NCI-H510A (cell line): ENCODE results near the gene HNRNPF.

Experiments
- DNase-seq: peaks from one replicate; lab custom pipeline; 2025; lab: John Stamatoyannopoulos, UW

Gene HNRNPF

DNA sequence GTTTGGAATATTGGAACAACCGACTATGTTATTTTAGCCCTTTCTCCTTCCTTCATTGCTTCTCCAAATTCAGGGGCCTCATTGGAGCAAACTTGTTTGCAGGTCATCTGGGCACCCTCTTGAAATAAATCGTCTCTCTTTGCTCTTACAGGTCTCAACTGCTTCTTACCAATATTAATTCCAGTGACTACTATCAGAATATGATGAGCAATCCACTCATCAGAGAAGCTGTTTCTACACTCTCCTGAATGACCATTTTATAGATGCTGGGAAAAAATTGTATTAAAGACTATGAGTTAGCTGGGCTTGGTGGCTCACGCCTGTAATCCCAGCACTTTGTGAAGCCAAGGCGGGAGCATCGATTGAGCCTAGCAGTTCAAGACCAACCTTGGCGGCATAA, 12.5 kb upstream of the HNRNPF start:
- no peak for DNase-seq

DNA sequence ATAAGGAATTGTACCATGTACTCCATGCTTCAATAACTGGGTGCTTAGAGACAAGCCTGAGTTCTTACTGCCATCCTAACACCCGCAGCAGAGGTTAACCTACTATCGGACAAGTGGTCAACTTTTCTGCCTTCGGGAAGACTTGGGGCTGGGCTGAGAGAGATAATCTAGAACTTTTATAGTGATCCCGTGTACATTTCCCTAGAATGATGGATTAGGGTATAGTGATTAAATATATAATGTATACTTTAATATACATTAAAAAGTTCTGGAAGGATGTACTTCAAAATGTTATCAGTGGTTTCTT, 12.2 kb upstream of the HNRNPF start:
- DNase-seq = no peak

DNA sequence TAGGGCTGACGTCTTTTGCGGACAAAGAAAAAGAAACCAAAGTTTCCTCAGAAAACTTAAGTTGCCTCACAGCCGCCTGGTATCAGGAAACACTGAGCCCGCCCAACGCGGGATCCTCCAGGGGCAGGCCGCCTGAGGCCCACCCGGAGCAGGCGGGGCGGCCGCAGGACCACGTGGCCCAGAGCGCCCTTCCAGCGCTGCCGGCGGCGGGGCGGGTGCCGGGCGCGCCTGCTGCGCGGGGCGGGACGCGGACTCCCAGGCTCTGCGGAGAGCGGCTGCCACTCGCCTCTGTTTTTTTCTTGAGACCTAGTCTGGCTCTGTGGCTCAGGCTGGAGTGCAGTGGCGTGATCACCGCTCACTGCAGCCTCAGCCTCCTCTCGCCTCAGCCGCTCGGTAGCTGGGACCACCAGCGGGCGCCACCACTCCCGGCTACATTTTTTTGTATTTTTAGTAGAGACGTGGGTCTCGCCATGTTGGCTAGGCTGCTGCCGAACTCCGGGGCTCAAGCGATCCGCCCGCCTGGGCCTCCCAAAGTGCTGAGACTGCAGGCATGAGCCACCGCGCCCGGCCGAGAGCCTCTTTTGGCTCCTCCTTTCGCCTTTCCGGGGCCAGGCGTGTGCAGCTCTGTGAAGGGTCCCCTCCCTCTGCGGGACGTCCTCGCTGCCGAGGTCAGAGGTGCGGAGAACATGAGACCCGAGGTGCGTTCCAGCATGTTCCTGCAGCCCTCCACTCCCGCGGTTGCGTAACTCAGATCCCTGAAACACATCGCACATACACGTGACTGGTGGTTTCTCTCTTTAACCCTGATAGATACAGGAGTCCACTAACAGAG, 11.6 kb upstream of the HNRNPF start:
- DNase-seq = peak; percentile 55

DNA sequence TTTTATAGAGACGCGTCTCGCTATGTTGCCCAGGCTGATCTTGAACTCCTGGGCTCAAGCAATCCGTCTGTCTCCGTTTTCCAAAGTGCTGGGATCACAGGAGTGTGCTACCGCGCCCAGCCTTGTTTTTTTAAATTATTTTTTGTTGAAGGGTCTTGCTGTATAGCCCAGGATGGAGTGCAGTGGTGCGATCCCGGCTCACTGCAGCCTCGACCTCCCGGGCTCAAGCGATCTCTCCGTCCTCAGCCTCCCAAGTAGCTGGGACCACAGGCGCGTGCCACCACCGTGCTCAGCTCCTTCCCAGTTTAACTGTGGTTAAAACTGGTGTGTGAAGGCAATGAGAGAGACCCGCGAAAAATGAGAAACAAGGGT, 11.0 kb upstream of the HNRNPF start:
- DNase-seq = no peak

DNA sequence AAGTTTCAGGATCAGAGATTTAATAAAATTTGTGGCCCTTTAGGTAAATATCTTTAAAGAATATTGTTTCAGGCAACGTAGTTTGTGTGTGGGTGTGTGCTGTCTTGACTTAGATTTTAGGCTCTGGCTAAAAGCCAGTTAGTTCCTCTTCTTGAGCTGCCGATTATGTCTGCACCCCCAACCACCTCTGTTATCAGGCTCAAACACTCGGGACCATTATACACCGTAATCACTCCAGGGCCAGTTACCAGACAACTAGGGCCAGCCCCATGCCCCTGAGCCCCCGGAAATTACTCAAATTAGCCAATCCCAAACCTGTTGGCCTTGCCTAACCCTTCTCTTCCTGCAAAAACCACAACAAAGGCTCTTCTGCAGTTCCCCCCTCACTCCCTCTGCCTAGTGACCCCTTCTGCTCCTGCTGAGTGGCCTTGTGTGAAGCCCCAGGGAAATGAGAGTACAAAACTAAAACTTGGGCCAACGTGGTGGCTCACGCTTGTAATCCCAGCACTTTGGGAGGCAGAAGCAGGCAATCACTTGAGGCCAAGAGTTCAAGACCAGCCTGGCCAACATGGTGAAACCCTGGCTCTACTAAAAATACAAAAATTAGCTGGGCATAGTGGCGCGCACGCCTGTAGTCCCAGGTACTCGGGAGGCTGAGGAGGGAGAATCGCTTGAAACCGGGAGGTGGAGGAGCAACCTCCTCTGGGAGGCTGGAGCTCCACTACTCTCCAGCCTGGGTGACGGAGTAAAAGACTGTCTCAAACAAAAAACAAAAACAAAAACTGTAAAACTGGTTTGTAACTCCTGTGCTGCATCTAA, 9.2 kb upstream of the HNRNPF start:
- no peak for DNase-seq

DNA sequence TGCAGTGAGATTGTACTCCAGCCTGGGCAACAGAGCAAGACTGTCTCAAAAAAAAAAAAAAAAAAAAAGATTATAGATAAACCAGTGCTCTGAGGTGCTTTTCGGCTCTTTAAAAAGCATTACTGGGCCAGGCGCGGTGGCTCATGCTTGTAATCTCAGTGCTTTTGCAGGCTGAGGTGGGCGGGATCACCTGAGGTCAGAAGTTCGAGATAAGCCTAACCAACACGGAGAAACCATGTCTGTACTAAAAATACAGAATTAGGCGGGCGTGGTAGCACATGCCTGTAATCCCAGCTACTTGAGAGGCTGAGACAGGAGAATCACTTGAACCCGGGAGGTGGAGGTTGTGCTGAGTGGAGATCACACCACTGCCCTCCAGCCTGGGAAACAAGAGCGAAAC, 6.6 kb upstream of the HNRNPF start:
- DNase-seq = no peak

DNA sequence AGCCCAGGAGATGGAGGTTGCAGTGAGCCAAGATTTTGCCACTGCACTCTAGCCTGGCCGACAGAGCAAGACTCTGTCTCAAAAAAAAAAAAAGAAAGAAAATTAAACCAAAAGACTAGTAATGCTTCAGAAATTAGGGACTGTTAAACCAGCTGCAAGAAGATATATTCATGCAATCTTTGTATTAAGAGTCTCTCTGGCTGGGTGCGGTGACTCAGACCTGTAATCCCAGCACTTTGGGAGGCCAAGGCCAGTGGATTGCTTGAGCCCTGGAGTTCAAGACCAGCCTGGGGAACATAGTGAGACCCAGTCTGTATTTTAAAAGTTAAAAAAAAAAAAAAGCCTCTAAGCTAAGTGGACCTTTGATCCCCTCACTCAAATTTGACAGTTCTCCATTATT, 2.5 kb upstream of the HNRNPF start:
- no peak for DNase-seq

DNA sequence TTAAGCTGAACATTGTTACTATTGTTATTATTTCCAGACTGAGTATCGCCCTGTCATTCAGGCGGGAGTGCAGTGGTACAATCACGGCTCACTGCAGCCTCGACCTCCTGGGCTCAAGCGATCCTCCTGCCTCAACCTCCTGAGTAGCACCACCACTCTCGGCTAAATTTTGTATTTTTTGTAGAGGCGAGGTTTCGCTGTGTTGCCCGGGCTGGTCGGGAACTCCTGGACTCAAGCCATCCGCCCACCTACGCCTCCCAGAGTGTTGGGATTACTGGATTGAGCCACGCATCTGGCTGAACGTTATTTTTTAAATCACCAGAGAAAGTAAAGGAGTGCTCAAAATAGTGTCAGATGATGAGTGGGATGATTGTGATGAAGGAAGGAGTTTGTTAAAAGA, 1.4 kb upstream of the HNRNPF start:
- no peak for DNase-seq

DNA sequence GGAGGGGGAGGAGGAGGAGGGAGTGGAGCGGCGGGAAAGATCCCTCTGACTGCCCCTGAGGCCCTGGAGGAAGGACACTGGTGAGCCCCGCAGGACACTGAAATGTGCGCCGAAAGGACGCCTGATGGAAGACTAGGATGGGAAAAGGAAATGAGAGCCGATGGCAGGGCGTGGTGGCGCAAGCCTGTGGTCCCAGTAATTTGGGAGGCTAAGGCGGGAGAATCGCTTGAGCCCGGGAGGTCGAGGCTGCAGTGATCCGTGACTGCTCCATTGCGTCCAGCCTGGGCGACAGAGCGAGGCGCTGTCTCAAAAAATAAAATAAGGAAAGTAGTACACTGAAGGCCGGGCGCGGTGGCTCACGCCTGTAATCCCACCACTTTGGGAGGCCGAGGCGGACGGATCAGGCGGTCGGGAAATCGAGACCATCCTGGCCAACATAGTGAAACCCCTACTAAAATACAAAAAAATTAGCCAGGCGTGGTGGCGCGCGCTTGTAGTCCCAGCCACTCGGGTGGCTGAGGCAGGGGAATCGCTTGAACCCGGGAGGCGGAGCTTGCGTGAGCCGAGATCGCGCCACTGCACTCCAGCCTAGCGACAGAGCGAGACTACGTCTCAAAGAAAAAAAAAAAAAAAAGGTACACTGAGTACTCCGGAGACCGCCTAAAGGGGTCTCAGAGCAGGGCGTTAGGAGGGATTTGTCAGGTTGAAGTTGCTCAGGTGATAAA, 561 bp upstream of the HNRNPF start:
- DNase-seq = no peak

DNA sequence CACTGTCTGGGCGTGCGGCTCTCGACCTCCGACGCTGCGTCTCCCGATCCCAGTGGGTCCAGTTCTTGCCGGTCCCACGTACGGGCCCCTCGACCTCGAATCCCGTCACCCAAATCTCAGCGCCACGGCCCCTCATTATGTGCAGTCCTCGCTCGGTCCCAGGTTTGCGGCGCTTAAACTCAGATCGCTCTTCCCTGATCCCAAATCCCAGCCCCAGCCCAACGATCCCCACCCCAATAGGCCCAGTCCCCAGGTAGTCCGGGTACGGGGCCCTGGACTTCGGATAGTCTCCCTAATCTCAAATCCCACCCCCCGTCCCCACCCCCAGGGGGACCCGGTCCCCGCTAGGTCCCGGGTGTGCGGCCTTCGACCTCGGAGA, 666 bp downstream of the HNRNPF start:
- no peak for DNase-seq

DNA sequence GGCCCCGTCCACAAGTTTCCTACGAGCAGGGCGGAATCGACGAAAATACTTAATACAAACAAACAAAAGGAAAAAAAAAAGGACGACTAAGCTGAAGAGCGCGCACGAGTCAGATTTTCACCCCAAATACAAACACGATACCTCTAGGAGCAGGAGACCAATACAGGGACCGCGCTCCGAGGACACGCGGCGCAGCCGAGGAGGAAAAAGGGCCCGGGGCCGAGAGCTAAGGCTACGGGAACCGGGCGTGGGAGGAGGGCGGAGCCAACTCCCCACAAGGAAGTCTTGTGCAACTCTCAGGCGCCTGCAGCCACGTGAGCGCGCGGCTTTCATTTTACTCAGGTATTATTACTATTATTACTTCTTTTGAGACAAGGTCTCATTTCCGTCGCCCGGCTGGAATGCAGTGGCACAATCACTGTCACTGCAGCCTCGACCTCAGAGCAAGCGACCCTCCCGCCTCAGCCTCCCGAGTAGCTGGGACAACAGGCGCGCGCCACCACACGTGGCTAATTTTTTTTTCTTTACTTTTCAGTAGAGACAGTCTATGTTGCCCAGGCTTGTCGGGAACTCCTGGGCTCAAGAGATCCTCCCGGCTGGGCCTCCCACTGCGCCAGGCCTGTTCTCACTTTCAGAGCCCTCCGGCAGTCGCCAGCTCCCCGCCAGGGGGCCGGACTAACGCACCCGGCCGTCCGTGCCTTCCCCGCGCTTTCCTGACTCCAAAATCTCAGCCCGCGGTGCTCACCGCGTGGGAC, 1.2 kb downstream of the HNRNPF start:
- peak; percentile 67 for DNase-seq

DNA sequence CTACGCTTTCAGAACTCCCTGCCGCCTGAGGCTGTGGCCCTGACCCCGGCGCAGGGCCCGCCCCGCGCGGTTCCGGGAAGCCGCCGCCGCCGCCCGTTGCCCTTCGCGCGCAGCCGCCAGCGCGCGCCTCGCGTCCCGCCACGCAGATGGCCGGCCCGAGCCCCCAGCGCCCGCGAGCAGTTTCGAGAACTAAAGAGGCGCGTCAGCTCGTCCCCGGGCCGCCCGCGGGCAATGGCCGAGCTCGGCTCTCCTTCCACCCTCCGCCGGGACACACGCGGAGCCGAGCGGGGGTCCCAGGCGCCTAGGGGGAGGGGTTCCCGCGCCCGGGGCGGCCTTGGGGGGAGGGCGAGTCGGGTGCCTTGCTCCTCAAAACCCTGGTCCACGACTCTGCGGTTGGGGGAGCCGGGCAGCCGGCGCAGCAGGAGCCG, 1.8 kb downstream of the HNRNPF start:
- DNase-seq = no peak

DNA sequence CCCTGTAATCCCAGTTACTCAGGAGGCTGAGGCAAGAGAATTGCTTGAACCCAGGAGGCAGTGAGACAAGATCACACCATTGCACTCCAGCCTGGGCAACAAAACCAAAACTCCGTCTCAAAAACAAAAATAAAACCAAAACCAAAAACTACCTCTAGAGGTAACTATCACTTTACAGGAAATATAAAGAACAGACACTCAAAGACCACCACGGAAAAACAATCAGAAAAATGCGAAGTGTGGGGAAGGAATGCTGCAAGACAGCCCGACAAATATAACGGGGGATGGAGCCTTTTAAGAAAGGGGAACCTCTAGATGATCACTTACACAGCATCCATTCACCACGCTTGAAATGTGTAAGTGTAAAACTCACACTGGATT, 4.3 kb downstream of the HNRNPF start:
- DNase-seq = no peak

DNA sequence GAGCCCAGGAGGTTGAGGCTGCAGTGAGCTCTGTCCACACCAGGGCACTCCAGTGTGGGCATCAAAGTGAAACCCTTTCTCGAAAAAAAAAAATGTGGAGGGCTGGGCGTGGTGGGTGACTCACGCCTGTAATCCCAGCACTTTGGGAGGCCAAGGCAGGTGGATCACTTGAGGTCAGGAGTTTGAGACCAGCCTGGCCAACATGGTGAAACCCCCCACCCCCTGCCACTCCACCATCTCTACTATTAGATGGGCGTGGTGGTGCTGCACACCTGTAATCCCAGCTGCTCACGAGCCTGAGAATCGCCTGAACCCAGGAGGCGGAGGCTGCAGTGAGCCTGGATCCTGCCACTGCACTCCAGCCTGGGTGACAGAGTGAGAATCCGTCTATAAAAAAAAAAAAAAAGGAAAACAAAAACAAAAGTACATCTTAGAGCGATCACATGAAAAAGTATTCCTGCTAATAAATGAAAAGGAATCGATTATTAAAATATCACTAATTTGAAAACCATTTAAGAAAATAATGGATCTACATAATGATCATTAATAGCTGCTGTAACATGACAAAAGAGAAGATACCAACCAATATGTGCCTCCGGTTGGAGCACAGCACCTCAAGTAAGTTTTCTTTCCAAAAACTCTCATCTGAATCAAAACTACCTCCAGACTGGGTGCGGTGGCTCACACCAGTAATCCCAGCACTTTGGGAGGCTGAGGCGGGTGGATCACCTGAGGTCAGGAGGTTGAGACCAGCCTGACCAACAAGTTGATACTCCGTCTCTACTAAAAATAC, 4.9 kb downstream of the HNRNPF start:
- no peak for DNase-seq

DNA sequence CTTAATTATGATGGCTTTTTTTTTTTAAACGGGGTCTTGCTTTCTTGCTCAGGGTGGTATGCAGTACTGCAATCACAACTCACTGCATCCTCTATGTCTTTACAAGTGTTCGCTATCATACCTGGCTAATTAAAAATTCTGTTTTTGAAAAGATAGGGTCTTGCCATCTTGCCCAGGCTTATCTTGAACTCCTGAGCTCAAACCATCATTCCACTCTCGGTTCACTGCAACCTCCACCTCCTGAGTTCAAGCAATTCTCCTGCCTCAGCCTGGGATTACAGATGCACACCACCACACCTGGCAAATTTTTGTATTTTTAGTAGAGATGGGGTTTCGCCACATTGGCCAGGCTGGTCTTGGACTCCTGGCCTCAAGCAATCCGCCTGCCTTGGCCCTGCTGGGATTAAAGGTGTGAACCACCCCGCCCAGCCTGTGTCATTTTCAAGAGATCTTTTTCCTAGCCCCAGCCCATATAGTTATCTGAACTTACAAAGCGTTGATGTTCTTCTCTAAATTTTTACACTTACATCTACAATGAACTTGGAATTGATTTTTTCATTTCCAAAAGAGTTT, 6.0 kb downstream of the HNRNPF start:
- no peak for DNase-seq

DNA sequence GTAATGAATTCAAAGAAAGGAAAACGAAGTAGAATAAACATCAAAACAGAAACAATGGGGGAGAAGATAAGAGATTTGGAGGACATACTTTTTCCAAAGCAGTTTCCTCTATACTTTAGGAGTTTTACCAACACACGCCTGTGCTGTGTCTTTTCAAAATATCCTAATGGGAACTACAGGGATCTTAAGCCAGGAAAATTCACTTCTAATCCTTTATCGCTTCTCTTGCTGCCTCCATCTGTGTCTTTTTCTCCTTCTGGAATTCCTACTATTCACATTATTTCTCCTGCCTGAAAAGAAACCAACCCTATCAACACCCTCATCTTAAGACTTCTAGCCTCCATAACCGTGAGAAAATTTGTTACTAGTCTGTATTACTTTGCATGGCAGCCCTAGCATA, 6.8 kb downstream of the HNRNPF start:
- no peak for DNase-seq

DNA sequence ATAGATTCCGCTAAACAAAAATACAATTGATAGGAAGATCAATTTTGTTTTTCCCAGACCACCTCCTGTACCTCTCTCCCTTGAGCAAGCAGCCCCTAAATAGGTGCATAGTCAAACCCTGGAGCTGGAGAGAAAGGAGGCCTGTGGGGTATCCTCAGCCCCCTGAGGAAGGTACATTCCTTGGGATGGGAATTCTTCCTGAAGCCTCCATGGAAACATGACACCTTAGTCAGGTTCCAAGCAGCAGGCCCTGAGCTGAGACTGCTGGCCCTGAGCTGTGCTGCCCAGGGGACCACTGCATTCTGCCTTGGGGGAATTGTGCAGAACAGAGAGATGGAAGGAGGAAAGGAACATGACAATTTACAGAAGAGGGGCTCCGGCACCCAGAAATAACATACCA, 7.4 kb downstream of the HNRNPF start:
- no peak for DNase-seq

DNA sequence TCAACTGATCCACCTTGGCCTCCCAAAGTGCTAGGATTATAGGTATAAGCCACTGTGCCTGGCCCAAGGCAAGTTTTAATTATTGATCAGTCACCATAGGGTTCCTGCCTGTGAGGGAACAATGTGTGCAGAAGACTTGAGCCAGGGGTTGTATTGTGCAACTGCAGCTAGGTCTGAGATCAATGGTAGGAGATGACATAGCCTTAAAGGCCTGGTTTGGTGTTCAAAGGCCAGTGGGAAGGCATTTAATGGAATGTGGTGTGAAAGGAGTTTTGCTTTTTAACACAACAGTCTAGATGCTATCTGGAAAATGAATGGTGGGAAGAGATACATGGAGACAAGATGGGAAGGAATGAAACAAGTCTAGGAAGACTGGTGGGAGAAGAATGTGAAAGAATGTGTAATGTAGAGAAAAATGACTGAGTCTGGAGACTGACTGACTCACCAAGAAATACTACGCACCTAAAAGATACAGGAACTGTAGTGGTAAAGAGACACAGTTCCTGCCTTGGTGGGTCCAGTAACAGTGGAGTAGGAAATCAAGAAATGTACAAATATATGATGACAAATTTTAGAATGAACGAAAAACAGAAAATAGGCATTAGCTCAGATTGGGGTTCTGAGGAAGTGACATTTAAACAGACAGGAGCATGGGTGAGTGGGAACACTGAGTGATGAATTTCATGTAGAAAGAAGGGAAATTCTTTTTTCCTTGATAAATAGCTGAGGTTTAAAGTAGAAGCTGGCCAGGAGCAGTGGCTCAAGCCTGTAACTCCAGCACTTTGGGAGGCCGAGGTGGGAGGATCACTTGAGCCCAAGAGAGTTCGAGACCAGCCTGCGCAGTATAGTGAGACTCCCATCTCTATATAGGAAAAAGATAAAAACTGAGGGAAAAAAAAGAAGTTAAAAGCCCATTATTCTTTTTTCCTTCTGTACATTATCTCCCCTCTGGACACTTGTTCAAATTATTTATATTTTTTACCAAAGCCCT, 9.4 kb downstream of the HNRNPF start:
- no peak for DNase-seq

DNA sequence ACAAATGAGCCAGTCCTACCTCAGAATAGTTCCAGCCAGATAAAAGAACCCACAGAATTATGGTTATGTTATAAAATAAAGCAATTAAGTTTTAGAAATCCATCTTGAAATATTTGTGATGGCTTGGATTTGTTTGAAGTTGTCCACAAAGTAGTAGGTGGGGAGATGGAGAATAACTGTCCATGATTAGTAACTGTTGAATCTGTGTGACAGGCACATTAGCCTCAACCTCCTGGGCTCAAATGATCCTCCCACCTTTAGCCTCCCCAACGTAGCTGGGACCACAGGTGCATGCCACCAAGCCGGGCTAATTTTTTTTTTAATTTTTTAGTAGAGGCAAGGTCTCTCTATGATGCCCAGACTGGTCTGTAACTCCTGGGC, 10.1 kb downstream of the HNRNPF start:
- no peak for DNase-seq
